Activated CD4-positive, alpha-beta T cell treated with anti-CD3 and anti-CD28 coated beads, Interleukin-2, amount 10 ng/mL, durations not matched to agents 7 days and 5 days (primary cell): ENCODE measurements around the gene HECA. TPM values are rescaled to one million over a fixed set of nuclear protein-coding genes. Genes with fewer than 3 reads are reported as not detected.
A peak's percentile ranks its signal among the peaks of the same experiment; 100 is the strongest.

Experiments
- CTCF ChIA-PET: fragments of 350-600 bp; sonication (Branson Sonifier 250); formaldehyde crosslinking; loops from one replicate; lab custom pipeline; 2021; ENCODE audit warnings: antibody characterized with exemption; lab: Charles Lee
- POLR2A ChIA-PET: fragments of 350-600 bp; sonication (Branson Sonifier 250); formaldehyde crosslinking; loops from one replicate; lab custom pipeline; 2021; ENCODE audit warnings: antibody characterized with exemption; lab: Charles Lee
- DNase-seq: peaks from one replicate; pipeline ENCODE4 v3.0.0-alpha.2; 2020
- H3K27ac Mint-ChIP-seq: one replicate; pipeline ENCODE4 v1.8.0; 2021; ENCODE audit warnings: mild to moderate bottlenecking, moderate library complexity, mixed read lengths
- H3K27me3 Mint-ChIP-seq: one replicate; pipeline ENCODE4 v1.8.0; 2021; ENCODE audit warnings: mixed read lengths
- H3K36me3 Mint-ChIP-seq: one replicate; pipeline ENCODE4 v1.8.0; 2021; ENCODE audit warnings: low read depth, mixed read lengths
- H3K4me1 Mint-ChIP-seq: one replicate; pipeline ENCODE4 v1.8.0; 2021; ENCODE audit warnings: mixed read lengths
- H3K4me3 Mint-ChIP-seq: one replicate; pipeline ENCODE4 v1.8.0; 2021; ENCODE audit warnings: mild to moderate bottlenecking, moderate library complexity, mixed read lengths
- H3K9me3 Mint-ChIP-seq: one replicate; pipeline ENCODE4 v1.8.0; 2021; ENCODE audit warnings: mixed read lengths
- total RNA-seq, 2 experiments: library from RNA; stranded (reverse); gene quantifications; one replicate each; pipeline ENCODE4 v1.2.3, GENCODE V29; 2021

Gene HECA
- total RNA-seq, 2 experiments from 2014 or later = 59.2 to 60.1 TPM

- H3K4me3 Mint-ChIP-seq = no peak overlapping the region
- POLR2A ChIA-PET = no interaction called here
- H3K27me3 Mint-ChIP-seq = no peaks in the 10 kb centered on the region
- no peak for DNase-seq
- CTCF ChIA-PET = interaction anchor here (0.6 to 2.2 kb wide), 3 partner anchors 10 to 201 kb away, joined by 4 to 9 read pairs (median 8); no protein-coding TSS in a partner anchor
- peak overlapping the region; percentile 38 for H3K27ac Mint-ChIP-seq
- H3K36me3 Mint-ChIP-seq = peaks cover 49% of the 10 kb centered on the region
- H3K9me3 Mint-ChIP-seq = no peaks in the 10 kb centered on the region
- H3K4me1 Mint-ChIP-seq = peaks cover 84% of the 10 kb centered on the region
Measured at GRCh38 chr6:139142262-139142661, 7.4 kb downstream of the HECA start.

- Mint-ChIP-seq H3K27ac (peak overlapping the region; percentile 81), H3K9me3 (no peaks in the 10 kb centered on the region), H3K4me1 (peaks cover 86% of the 10 kb centered on the region), H3K36me3 (peaks cover 47% of the 10 kb centered on the region), H3K4me3 (peak overlapping the region; percentile 11), H3K27me3 (no peaks in the 10 kb centered on the region)
- ChIA-PET POLR2A (no interaction called here), CTCF (interaction anchor here (0.9 to 2.2 kb wide), 3 partner anchors 9 to 31 kb away, joined by 4 to 9 read pairs (median 4); no protein-coding TSS in a partner anchor)
- no peak for DNase-seq
Measured at GRCh38 chr6:139143111-139143510, 8.2 kb downstream of the HECA start.

- Mint-ChIP-seq H3K4me3 (peak overlapping the region; percentile 50), H3K27ac (peak overlapping the region; percentile 78), H3K27me3 (no peaks in the 10 kb centered on the region), H3K4me1 (peaks cover 88% of the 10 kb centered on the region), H3K36me3 (peaks cover 46% of the 10 kb centered on the region), H3K9me3 (peaks cover 2% of the 10 kb centered on the region)
- no peak for DNase-seq
- POLR2A ChIA-PET = no interaction called here
- CTCF ChIA-PET = interaction anchor here (0.9 to 2.7 kb wide), 4 partner anchors 8 to 207 kb away, joined by 3 to 11 read pairs (median 8); partner anchors contain the start of gene HECA
Measured at GRCh38 chr6:139144490-139145085, 9.7 kb downstream of the HECA start.

DNA sequence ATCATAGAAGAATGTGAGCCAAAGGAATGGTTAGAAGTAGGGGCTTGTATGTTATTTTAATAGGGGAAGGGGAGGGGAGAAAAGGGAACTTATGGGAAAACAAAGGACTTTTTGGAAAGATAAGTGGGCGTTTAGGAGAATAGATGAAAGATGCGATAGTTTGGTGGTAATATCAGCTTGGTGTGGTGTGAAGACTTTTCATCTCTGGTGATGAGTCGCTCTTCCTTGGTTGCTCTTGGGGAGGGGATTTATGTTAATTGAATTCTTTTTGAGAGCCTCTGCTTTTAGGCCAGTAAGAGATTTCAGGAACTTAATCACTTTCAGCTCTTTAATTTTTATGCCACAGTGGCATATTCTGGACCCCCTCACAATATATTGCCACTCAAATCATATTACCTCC is 10.8 kb downstream of the HECA start:
- Mint-ChIP-seq H3K27ac (peak overlapping the region; percentile 78), H3K36me3 (peaks cover 43% of the 10 kb centered on the region), H3K4me1 (peaks cover 88% of the 10 kb centered on the region)

DNA sequence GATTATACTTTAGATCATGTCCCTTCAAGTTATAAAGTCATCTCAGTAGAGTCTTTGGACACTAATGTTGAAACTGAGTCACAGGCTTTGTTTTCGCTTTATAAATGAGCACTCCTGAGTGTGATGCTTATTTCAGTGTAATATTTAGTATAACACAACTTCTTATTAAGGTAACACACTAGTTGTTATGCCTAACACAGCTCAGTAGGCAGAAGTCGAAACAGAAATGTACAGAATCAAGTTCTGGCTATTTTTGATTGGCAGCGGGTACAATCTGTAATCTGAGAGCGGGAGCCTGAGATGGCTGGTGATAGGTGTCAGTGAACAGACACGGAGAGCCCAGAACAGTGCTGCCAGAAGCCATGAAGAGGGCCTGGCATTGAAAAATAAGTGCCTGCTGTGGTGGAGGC is 11.4 kb downstream of the HECA start:
- peak overlapping the region; percentile 78 for H3K27ac Mint-ChIP-seq
- POLR2A ChIA-PET = interaction anchor here (1.0 kb wide), 1 partner anchor 9 kb away, joined by 4 read pairs; no protein-coding TSS in a partner anchor
- CTCF ChIA-PET = interaction anchor here (1.5 to 2.7 kb wide), 4 partner anchors 9 to 14 kb away, joined by 4 to 11 read pairs (median 8); partner anchors contain the start of gene HECA
- DNase-seq = no peak
- H3K9me3 Mint-ChIP-seq = peaks cover 2% of the 10 kb centered on the region
- H3K36me3 Mint-ChIP-seq = peaks cover 41% of the 10 kb centered on the region
- H3K4me3 Mint-ChIP-seq = peak overlapping the region; percentile 50
- no peaks in the 10 kb centered on the region for H3K27me3 Mint-ChIP-seq
- H3K4me1 Mint-ChIP-seq = peaks cover 92% of the 10 kb centered on the region

More for the DNA sequence above, 10.8 kb downstream of the HECA start:
- no peak for DNase-seq
- POLR2A ChIA-PET = no interaction called here
- Mint-ChIP-seq H3K9me3 (peaks cover 2% of the 10 kb centered on the region), H3K4me3 (peak overlapping the region; percentile 50), H3K27me3 (no peaks in the 10 kb centered on the region)
- CTCF ChIA-PET = interaction anchor here (0.8 to 2.7 kb wide), 6 partner anchors 9 to 206 kb away, joined by 3 to 11 read pairs (median 6); partner anchors contain the start of gene HECA

- ChIA-PET CTCF (no interaction called here), POLR2A (no interaction called here)
- H3K4me3 Mint-ChIP-seq = peak overlapping the region; percentile 50
- H3K4me1 Mint-ChIP-seq = peaks cover 96% of the 10 kb centered on the region
- peaks cover 34% of the 10 kb centered on the region for H3K36me3 Mint-ChIP-seq
- H3K27me3 Mint-ChIP-seq = no peaks in the 10 kb centered on the region
- peak overlapping the region; percentile 78 for H3K27ac Mint-ChIP-seq
- no peak for DNase-seq
- peaks cover 2% of the 10 kb centered on the region for H3K9me3 Mint-ChIP-seq
Measured at GRCh38 chr6:139147628-139148027, 12.7 kb downstream of the HECA start.

DNA sequence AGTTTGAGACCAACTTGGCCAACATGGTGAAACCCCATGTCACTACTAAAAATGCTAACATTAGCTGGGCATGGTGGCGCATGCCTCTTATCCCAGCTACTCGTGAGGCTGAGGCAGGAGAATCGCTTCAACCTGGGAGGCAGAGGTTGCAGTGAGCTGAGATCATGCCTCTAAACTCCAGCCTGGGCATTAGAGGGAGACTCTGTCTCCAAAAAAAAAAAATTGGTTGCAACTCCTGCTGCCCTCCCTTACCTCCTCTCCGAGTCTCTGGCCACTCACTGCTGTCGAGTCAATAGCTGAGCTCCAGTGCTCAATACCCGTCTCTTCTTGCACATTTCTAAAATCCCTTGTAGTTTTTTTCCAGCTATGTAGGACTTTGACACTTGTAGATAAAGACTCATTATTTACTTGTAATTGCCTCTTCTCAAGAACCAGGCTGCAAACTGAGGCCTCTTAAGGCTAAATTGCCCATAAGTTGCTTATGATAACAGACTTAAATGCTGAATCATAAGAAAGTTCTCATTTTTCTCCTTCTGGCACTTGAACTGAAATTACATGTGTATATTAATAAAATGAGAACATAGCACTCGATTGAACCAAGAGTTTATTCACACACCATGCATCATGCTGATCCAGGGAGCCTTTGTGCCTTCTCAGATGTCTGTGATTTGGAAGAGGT is 13.8 kb downstream of the HECA start:
- Mint-ChIP-seq H3K27ac (peak overlapping the region; percentile 78), H3K4me1 (peaks cover 90% of the 10 kb centered on the region), H3K36me3 (peaks cover 26% of the 10 kb centered on the region), H3K9me3 (peaks cover 2% of the 10 kb centered on the region), H3K4me3 (no peak overlapping the region), H3K27me3 (no peaks in the 10 kb centered on the region)
- DNase-seq = no peak
- ChIA-PET POLR2A (no interaction called here), CTCF (interaction anchor here (0.9 to 5.0 kb wide), 4 partner anchors 11 to 119 kb away, joined by 3 to 16 read pairs (median 4); no protein-coding TSS in a partner anchor)

- Mint-ChIP-seq H3K4me3 (no peak overlapping the region), H3K27ac (peak overlapping the region; percentile 78), H3K27me3 (no peaks in the 10 kb centered on the region), H3K36me3 (peaks cover 24% of the 10 kb centered on the region), H3K4me1 (peaks cover 89% of the 10 kb centered on the region), H3K9me3 (peaks cover 2% of the 10 kb centered on the region)
- POLR2A ChIA-PET = interaction anchor here (0.8 kb wide), 1 partner anchor 12 kb away, joined by 4 read pairs; no protein-coding TSS in a partner anchor
- no peak for DNase-seq
- CTCF ChIA-PET = interaction anchor here (0.6 to 5.0 kb wide), 5 partner anchors 12 to 120 kb away, joined by 3 to 16 read pairs (median 3); no protein-coding TSS in a partner anchor
Measured at GRCh38 chr6:139149383-139149782, 14.5 kb downstream of the HECA start.

DNA sequence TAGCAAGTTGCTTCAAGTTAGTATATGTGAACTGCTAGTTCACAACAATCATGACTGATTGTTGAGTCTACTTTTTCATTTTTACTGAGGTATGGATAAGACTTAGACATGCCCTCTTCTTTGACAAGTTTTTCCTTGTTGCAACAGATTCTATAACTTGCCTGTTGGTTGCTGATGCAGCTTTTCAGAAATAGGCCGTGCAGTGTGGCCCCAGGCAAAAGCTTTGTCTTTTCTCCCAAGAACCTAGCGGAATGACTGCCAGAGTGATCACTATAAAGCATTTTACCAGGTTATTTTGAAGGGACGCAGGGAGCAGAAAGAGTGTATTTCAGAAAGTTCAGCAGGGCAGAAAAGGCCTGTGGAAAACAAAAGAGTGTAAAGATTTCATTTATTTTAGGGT is 16.0 kb downstream of the HECA start:
- POLR2A ChIA-PET = no interaction called here
- no peak for DNase-seq
- CTCF ChIA-PET = interaction anchor here (0.6 to 5.0 kb wide), 5 partner anchors 10 to 1404 kb away, joined by 3 to 16 read pairs (median 3); no protein-coding TSS in a partner anchor

GRCh38 chr6:139151425-139152087 is 16.7 kb downstream of the HECA start:
- Mint-ChIP-seq H3K36me3 (peaks cover 30% of the 10 kb centered on the region), H3K9me3 (peaks cover 2% of the 10 kb centered on the region), H3K4me1 (peaks cover 85% of the 10 kb centered on the region), H3K4me3 (peak overlapping the region; percentile 66), H3K27ac (peak overlapping the region; percentile 81), H3K27me3 (no peaks in the 10 kb centered on the region)
- ChIA-PET POLR2A (interaction anchor here (0.8 kb wide), 1 partner anchor 10 kb away, joined by 3 read pairs; no protein-coding TSS in a partner anchor), CTCF (interaction anchor here (0.6 to 5.0 kb wide), 6 partner anchors 8 to 1404 kb away, joined by 3 to 16 read pairs (median 4); no protein-coding TSS in a partner anchor)
- no peak for DNase-seq

More for the DNA sequence above, 16.0 kb downstream of the HECA start:
- Mint-ChIP-seq H3K27me3 (no peaks in the 10 kb centered on the region), H3K36me3 (peaks cover 25% of the 10 kb centered on the region), H3K4me1 (peaks cover 86% of the 10 kb centered on the region), H3K9me3 (peaks cover 2% of the 10 kb centered on the region), H3K27ac (peak overlapping the region; percentile 81), H3K4me3 (peak overlapping the region; percentile 66)

GRCh38 chr6:139152088-139152891 is 17.4 kb downstream of the HECA start:
- Mint-ChIP-seq H3K27ac (peak overlapping the region; percentile 81), H3K9me3 (peaks cover 2% of the 10 kb centered on the region), H3K36me3 (peaks cover 35% of the 10 kb centered on the region), H3K27me3 (no peaks in the 10 kb centered on the region), H3K4me1 (peaks cover 85% of the 10 kb centered on the region), H3K4me3 (peak overlapping the region; percentile 66)
- no peak for DNase-seq
- ChIA-PET CTCF (interaction anchor here (0.6 to 5.0 kb wide), 6 partner anchors 9 to 212 kb away, joined by 3 to 16 read pairs (median 5); no protein-coding TSS in a partner anchor), POLR2A (interaction anchor here (0.6 to 0.8 kb wide), 2 partner anchors 9 to 26 kb away, joined by 3 to 5 read pairs; no protein-coding TSS in a partner anchor)
